NOMO-1 treated with dmso at 0.1 percent for 144 hours (cell line): ENCODE results near the gene SLC41A2.
"Not testable (repeated sequence)": the region's sequence is repeated elsewhere in the genome, so short reads cannot be mapped to it uniquely, and the experiment has no call there.

ENCODE experiments used
- DNase-seq: peaks from one replicate; lab custom pipeline; 2025; ENCODE audit not compliant: unreplicated experiment; lab: John Stamatoyannopoulos, UW

The SLC41A2 gene

DNA sequence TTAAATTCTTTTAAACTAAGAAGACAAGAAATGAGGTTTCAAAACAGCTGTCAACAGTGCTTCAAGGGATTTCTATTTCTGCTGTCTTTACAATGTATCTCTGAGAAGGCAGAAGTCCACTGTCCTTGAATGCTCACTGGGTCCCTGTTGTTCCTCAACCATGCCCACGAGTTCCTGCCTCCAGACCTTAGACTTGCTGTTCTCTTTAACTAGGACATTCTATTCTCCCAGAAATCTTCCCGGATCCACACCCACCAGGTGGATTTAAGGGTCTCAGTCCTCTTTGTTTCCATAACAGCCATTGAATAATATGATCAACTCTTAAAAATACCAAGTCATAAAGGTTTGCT lies 6.7 kb upstream of the SLC41A2 start:
- DNase-seq = no peak

DNA sequence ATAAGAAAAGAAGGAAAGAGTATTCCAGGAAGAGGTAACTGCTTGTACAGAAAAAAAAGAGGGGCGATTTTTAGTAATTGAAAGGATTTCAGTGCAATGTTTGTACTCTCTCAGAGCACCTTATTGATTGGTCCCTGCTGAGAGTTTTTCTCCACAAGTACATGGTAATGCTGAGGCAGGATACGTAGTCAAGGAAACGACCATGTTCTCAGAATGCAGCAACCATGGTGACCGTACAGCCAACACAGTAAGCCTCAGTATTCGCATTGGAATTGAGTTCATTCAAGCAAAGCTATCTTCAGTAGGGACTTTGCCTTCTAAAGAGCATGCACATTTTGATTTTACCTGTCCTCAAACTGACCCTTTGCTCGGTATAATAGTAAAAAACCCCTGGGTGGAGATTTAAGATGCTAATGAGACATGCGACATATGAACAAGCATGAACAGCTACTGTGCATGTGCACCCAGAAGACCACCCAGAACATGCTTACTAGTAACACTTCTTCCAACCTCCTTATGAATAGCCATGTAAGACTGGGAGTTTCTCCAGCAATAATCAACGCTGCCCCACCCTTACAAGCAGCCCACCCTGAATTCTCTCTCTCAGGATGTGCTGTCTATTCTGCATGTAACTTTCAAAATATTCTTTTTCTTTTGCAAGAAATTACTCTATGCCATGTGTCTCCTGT lies 6.2 kb upstream of the SLC41A2 start:
- DNase-seq = no peak

DNA sequence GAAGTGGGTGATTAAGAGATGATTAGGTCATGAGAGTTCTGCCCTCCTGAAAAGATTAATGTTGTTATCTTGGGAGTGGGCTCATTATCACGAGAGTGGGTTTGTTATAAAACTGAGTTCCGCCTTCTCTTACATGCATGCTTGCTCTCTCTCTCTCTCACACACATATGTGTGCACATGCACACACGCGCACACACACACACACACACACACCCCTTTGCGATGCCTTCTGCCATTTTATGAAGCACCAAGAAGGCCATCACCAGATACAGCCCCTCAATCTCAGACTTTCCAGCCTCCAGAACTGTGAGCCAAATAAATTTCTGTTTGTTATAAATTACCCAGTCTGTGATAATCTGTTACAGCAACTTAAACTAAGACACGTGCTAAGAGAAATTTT lies 5.7 kb upstream of the SLC41A2 start:
- no peak for DNase-seq

DNA sequence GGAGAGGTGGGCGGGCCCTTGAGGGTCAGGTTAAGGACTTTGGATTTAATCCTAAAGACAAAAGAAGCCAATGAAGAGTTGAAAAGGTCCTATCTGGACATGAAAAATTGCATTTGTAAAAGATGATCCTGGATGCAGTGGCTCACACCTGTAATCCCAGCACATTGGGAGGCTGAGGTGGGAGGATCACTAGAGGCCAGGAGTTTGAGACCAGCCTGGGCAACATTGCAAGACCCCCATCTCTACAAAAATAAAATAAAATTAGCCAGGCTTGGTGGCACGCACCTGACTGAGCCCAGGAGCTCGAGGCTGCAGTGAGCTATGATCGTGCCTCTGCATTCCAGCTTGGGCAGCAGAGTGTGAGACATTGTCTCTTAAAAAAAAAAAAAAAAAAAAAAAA lies 2.4 kb upstream of the SLC41A2 start:
- DNase-seq = no peak

DNA sequence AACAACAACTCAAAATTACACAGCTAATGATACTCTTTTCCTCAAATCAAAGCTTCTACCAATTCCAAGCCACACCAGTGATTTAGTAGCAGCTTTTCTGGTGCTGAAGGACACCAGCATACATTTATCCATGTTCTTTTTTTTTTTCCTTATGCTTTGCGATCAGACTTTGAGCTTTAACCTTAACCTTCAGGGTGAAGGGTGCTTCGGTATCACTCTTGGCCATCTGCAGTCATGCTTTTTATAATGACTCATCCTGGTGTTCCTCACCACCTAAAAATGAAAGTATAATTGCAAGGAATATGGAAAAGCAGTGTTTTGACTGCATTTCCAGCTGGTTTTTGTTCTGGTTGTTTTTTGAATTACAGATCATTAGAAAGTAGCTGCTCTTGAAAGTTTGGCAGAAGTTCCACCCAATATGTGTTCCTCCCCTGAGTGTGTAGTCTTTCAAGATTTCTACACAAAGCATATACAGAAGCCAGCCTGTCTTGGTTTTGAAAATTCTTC lies 1.3 kb upstream of the SLC41A2 start:
- DNase-seq = no peak

DNA sequence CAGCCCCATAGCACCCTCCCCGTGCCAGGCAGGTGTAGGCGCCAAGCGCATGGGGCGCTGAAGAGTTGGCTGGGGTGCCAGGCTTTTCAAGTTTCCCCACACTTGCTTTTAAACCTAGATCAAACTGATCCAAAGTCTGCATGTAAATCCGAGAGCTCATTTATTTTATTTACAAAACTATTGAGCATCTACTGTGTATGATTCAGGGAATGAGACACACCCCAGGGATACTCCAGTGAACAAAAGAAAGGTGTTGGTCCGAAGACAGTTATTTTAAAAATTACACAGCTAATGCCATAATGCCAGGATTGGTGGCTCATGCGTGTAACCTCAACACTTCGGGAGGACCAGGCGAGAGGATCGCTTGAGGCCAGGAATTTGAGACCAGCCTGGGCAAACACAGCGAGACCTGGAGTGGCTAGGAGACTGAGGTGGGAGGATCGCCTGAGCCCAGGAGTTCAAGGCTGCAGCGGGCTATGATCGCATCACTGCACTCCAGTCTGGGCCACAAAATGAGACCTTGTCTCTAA lies 780 bp upstream of the SLC41A2 start:
- DNase-seq = no peak

DNA sequence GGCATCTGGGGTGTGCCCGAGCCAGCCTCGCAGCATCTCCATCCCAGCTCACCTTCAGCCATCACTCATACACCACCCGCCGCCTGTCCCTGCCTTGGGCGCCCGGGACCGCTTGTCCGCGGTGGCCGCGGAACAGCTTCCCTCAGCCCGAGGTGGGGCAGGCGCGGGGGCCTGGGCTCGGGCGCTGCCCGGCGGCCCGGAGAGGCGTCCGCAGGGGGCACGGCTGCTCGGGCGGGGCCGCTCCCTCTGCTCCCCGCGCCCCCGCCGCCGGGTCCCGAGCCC lies 430 bp downstream of the SLC41A2 start:
- DNase-seq = no peak

DNA sequence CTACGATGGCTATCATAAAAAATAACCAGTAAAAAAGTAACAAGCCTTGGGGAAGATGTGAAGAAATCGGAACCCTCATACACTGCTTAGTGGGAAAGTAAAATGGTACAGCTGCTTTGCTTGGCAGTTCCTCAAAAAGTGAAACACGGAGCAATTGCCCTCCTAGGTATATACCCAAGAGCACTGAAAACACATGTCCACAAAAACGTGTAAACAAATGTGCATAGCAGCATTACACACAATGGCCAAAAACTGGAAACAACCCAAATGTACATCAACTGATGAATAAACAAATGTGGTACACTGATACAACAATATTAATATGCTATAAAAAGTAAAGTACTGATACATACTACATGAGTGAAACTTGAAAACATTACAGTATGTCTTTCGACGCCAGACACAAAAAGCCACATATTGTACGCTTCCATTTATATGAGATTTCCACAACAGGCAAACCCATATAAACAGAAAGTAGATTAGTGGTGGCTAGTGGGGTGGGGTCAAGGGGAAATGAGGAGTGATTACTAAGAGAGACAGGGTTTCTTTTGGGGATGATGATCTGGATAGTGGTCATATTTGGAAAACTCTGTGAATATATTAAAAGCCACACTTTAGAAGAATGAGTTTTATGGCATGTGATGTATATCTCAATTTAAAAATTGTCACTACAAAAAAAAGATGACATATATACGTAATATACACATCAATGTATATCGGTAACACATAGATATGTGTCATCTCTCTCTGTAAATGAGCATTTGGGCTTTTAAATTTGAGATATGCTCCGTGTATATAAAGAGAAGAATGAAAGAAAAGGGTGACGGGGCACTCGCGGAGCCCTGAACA lies 996 bp downstream of the SLC41A2 start:
- no peak for DNase-seq

DNA sequence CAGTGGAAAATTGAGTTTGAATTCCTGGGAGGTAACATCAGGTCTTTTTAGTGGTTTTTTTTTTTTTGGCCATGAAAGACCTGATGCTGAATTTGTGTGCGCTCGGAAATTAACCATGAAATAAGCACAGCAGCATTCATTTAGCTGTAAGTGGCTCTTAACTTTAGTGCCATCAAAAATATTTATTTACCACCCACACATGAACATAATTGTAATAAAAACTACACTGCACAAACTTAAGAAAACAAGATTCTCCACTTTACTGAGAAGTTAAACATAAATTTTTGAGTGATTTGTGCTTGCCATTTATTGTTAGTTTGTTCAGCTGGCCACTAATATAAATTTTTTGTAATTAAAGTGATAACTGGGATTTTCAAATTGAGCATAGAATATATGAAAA lies 2.4 kb downstream of the SLC41A2 start:
- DNase-seq = no peak

DNA sequence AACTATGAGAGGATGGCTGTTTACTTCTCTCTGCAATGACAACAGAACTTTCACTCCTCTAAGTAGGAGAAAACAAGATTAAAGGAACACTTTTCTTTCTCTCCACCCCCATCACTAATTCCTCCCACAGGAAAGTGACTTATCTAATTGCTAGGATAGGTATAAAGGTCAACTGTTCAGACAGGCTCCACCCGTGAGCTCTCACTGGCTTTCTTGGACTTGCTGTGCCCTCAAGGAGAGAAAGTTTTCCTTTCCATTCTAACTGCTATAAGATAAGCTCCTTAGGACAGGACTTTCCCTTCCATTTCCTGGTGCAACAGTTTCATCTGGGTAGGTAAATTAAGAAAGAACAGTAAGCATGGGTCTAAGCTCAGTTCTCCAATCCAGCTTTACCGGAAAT lies 4.8 kb downstream of the SLC41A2 start:
- DNase-seq = no peak

DNA sequence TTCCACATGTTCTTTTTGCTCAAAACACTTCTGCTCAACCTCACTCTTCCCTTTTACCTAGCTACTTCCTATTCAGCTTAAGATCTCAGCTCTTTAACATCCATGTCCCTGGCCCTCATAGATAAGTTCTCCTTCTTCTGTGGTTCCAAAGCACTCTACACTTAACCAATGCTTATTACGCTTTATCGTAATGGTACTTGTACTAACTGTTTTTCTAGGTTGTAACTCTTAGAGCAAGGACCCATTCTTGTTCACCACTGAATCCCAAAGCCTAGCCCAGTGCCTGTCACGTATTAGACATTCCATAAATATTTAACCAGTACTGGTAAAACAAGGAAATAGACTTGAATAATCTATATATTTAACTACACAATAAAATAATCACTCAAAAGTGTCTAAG lies 5.3 kb downstream of the SLC41A2 start:
- no peak for DNase-seq

DNA sequence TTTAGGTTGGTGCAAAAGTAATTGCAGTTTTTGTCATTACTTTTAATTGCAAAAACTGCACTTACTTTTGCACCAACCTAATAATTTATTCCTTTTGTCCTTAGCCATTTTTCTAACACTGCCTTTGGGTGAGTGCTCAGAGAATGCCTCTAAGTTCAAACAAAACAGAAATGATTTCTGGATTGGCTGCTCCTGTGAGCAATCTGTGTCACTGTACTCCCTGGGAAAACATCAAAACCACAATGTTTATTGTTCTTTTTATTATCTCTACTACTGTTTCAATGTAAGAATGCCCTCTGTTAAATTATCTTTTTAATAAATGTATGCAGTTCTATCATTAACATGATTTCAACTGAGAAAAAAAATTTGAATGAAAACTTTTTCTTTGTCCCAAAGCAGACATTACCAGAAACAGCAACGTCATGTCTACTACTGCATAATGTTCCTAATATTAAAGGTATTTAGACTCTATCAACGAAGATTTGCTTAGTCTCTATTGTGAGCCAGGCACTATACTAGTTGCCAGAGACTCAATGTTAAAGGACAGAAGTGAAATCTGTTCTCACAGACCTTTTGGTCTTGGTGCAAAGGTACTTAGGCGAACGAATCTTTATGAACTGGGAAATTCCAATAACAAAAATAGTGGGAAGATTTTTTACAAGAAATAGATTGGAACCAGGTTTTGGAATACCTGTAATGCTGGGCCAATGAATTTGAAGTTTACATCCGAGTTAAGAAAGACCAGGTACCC lies 6.2 kb downstream of the SLC41A2 start:
- DNase-seq = no peak

DNA sequence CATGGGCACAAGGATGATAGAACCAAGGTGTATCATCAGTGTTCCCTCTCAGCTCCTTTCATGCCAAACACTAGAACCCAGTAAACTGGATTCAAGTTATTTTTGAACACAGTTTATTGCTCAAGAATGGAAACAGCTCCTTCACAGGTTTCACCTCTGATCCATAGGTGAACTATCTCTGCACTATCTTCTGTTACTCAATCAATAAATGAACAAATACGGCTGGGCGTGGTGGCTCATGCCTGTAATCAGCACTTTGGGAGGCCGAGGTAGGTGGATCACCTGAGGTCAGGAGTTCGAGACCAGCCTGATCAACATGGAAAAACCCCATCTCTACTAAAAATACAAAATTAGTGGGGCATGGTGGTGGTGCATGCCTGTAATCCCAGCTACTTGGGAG lies 9.4 kb downstream of the SLC41A2 start:
- not testable (repeated sequence) for DNase-seq

DNA sequence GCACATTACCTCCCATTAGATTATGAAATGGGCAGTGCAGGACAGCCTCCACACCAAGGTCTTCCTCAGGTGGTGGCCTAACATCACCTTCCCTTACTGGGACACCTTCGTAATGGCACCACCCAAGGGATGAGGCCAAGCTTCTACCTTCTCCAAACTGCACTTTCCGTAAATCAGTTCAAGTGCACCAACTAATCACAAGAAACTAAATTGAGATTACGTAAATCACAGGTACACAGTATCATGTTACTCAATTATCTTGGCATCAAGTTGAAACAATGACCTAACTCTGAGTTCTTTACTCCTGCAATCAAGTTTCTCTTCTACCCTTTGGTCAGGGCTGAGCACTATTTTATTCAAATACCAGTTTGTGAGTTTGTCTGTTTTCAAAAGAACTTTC lies 13.8 kb downstream of the SLC41A2 start:
- no peak for DNase-seq

DNA sequence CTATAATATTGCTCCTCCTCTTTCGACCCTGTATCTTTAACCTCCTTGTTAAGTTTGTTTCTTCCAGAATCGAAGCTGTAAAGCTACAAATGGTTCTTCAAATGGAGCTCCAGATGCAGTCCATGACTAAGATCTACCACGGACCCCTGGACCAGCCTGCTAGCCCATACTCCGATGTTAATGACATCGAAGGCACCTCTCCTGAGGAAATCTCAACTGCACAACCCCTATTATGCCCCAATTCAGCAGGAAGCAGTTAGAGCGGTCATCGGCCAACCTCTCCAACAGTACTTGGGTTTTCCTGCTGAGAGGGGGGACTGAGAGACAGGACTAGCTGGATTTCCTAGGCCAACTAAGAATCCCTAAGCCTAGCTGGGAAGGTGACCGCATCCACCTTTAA lies 14.7 kb downstream of the SLC41A2 start:
- not testable (repeated sequence) for DNase-seq

DNA sequence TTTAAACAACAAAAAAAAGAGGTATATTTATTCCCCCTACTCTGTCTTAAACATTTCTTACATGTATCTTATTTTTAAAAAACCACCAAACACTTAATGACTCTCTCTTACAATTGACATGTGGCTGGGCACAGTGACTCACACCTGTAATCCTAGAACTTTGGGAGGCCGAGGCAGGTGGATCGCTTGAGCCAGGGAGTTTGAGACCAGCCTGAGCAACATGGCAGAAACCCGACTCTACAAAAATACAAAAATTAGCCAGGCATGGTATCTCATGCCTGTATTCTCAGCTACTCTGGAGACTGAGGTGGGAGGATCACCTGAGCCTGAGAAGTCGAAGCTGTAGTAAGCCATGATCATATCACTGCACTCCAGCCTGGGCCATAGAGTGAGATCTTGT lies 16.0 kb downstream of the SLC41A2 start:
- no peak for DNase-seq

DNA sequence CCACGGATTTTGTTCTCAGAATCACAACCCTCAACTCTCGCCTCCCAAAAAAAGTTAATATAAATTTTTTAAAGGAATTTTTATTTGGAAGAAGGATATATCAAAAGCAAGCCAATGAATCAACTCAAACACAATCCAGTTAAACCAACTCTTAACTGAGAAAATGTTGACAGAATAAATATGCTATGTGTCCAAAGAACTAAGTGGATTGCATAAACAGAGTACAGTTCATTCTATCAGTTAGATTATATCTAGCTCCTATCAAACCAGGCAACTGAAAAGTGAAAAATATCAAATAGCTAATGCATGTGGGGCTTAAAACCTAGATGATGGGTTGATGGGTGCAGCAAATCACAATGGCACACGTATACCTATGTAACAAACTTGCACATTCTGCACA lies 16.6 kb downstream of the SLC41A2 start:
- DNase-seq = no peak

DNA sequence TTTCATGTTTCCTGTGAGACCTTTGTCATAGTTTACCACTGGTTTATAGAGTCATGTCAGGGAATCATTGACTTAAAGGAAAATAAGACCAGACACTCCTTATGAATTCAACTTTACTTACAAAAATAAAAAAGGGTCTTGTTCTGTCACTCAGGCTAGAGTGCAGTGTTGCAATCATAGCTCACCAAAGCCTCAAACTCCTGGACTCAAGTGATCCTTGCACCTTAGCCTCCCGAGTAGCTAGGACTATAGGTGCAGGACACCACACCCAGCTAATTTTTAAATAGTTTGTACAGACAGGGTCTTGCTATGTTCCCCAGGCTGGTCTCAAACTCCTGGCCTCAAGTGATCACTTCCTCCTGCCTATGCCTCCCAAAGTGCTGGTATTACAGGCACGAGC lies 19.0 kb downstream of the SLC41A2 start:
- DNase-seq = no peak

DNA sequence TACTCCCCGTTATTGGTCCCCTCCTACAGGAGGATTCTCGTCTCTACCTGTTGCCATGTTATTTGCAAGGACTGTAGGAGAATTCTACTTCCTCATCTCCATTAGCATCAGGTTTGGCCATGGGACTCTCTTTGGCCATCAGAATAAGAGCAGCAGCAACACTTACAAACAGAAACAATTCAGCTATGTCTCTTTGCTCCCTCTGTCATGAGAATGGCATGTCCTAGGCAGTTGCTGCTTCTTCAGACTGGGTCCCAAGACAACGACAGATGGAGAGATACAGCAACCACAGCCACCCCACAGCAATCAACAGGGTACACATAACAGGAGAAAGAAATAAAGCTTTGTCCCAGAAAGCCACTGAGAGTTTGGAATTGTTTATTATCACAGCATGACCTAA lies 19.7 kb downstream of the SLC41A2 start:
- DNase-seq = no peak

DNA sequence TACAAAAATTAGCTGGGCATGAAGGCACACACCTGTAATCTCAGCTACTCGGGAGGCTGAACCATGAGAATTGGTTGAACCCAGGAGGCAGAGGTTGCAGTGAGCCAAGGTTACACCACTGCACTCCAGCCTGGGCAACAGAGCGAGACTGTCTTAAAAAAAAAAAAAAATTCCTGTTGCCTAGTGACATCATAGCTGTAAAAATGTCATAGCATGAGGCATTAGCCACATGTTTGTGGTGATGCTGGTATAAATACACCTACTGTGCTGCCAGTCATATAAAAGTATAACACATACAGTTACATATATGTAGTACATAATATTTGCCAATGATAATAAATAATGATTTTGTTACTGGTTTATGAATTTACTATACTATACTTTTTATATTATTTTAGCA lies 22.2 kb downstream of the SLC41A2 start:
- DNase-seq = no peak

DNA sequence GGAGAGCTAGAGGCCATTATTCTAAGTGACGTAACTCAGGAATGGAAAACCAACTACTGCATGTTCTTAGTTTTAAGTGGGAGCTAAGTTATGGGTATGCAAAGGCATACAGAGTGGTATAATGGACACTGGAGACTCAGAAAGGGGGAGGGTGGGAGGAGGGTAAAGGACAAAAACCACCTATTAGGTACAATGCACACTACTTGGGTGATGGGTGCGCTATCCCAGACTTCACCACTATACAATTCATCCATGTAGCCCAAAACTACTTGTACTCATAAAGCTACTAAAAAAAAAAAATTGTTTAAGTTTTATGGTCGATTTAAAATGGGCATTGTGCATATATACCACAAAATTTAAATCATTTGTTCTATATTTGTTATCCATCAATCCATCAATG lies 24.3 kb downstream of the SLC41A2 start:
- DNase-seq = no peak

DNA sequence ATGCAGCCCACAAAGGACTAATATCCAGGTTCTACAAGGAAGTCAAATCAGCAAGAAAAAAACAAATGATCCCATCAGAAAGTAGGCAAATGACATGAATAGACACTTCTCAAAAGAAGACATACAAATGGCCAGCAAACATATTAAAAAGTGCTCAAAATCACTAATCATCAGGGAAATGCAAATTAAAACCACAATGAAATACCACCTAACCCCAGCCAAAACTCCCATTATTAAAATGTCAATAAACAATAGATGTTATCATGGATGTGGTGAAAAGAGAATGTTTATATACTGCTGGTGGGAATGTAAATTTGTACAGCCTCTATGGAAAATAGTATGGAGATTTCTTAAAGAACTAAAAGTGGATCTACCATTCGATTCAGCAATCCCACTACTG lies 25.0 kb downstream of the SLC41A2 start:
- no peak for DNase-seq
